GM10248 (cell line): ENCODE results near the gene ZSCAN31.

Experiments
- CTCF ChIA-PET: fragments of 300-600 bp; sonication (Branson Sonifier 250); formaldehyde crosslinking; extraction: SDS; loops from one replicate; lab custom pipeline; 2021; ENCODE audit warnings: antibody characterized with exemption; lab: Yijun Ruan, JAX
- POLR2A ChIA-PET: fragments of 350-650 bp; sonication (Branson Sonifier 250); formaldehyde crosslinking; extraction: SDS; loops from one replicate; lab custom pipeline; 2020; ENCODE audit warnings: antibody characterized with exemption; lab: Yijun Ruan, JAX
- DNase-seq: peaks from one replicate; pipeline ENCODE4 v3.0.0; 2012; ENCODE audit errors: extremely low spot score
- TF ChIP-seq, protein P1 (sequence below): IDR thresholded peaks from 2 replicates; pipeline ENCODE4 v1.5.1; 2012; ENCODE audit warnings: mild to moderate bottlenecking, low read depth; ENCODE audit errors: extremely low read depth, missing control alignments, control extremely low read depth

The ZSCAN31 gene

DNA sequence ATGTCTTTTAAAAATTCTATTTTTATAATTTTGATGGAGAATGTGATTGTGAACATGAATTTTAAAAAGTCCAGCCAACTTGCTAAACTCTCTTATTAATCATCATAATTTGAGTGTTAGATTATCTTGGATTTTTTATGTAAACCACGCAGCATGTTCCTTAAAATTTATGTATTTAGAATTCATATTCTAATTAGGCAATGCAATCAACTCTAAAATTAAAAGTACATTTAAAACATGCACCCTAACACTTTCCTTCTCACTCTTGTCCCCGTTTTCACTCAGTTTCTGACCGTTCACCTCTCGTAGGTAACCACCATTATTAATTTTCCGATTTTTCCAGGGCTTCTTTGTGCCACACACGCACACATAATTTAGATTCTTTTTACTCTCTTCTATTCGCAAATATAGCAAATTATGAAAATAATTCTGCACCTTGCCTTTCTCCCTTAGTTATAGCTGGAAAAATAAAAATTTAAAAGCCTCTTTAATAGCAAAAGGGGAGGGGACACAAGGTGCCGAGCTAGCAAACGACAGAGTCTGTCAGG lies 13.5 kb upstream of the ZSCAN31 start:
- no peak for DNase-seq
- CTCF ChIA-PET: interaction anchor here (0.9 to 1.1 kb wide), 3 partner anchors 9 to 661 kb away, joined by 3 read pairs; no protein-coding TSS in a partner anchor
- POLR2A ChIA-PET: interaction anchor here (0.5 kb wide), 1 partner anchor 304 kb away, joined by 3 read pairs; no protein-coding TSS in a partner anchor
- TF ChIP-seq, protein P1, sequence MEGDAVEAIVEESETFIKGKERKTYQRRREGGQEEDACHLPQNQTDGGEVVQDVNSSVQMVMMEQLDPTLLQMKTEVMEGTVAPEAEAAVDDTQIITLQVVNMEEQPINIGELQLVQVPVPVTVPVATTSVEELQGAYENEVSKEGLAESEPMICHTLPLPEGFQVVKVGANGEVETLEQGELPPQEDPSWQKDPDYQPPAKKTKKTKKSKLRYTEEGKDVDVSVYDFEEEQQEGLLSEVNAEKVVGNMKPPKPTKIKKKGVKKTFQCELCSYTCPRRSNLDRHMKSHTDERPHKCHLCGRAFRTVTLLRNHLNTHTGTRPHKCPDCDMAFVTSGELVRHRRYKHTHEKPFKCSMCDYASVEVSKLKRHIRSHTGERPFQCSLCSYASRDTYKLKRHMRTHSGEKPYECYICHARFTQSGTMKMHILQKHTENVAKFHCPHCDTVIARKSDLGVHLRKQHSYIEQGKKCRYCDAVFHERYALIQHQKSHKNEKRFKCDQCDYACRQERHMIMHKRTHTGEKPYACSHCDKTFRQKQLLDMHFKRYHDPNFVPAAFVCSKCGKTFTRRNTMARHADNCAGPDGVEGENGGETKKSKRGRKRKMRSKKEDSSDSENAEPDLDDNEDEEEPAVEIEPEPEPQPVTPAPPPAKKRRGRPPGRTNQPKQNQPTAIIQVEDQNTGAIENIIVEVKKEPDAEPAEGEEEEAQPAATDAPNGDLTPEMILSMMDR: no peak

GRCh38 chr6:28347119-28347518 lies 11.2 kb upstream of the ZSCAN31 start:
- CTCF ChIA-PET: interaction anchor here (1.0 to 1.5 kb wide), 3 partner anchors 9 to 59 kb away, joined by 3 to 11 read pairs (median 4); no protein-coding TSS in a partner anchor
- no peak for DNase-seq
- TF ChIP-seq, protein P1: no peak
- POLR2A ChIA-PET: no interaction called here

- POLR2A ChIA-PET: no interaction called here
- DNase-seq: no peak
- TF ChIP-seq, protein P1: no peak
- CTCF ChIA-PET: interaction anchor here (2.1 kb wide), 1 partner anchor 11 kb away, joined by 8 read pairs; no protein-coding TSS in a partner anchor
Observed at GRCh38 chr6:28345201-28345600, 9.3 kb upstream of the ZSCAN31 start.

DNA sequence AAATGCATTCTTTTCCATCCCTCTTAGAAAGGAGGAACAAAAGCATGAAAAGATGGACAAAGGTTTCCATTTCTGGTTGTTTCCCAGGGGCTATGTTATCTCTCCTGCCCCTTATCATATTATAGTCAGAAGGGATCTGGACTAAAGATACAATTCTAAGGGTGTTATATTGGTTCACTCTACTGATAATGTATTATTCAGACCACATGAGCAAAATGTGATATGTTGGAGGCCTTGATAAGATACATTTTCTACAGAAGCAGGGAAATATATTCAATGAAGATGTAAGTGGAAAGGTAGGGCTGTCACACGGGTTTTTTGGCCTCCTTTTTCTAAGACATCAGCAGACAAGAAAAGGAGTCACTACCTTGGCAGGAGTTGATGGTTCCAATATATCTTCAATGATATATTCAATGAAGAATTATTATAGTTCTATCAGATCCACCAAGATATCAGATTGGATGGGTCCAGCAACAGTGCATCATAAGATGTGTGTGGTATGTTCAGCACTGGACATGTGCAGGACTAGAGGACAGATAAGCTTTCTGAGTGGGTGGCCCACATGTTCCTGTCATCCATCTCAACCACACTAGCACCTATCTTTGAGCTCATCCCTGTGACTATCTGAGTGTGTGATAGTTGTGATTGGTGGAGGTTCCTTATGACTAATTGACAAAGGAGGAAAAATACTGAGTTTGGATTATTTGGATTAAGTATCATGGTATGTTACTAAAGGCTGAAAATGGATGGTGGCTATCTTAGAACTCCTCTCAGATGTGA lies 8.1 kb upstream of the ZSCAN31 start:
- ChIA-PET POLR2A (no interaction called here), CTCF (interaction anchor here (2.1 kb wide), 1 partner anchor 12 kb away, joined by 8 read pairs; no protein-coding TSS in a partner anchor)
- TF ChIP-seq, protein P1: no peak
- DNase-seq: no peak

- ChIA-PET CTCF (interaction anchor here (0.9 kb wide), 1 partner anchor 16 kb away, joined by 3 read pairs; no protein-coding TSS in a partner anchor), POLR2A (no interaction called here)
- TF ChIP-seq, protein P1: no peak
- DNase-seq: no peak
Observed at GRCh38 chr6:28340310-28341095, 4.6 kb upstream of the ZSCAN31 start.

DNA sequence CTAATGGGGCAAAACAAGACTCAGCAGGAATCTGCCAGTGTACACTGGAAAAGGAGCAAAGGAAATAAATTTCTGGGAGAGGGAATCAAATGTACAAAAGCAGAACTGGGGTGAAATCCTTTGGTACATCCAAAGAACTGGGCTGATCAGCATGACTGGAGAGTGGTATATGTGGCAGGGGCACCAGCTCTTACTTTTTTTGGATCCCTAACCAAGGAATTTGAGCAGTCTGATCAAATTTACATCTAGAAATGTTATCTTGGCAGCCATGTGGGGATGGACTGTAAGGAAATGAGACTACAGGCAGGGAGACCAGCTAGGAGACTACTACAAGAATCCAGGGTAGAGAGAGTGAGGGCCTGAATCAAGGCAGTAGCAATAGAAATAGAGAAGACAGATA lies 1.2 kb upstream of the ZSCAN31 start:
- no peak for DNase-seq
- POLR2A ChIA-PET: no interaction called here
- TF ChIP-seq, protein P1: no peak
- CTCF ChIA-PET: interaction anchor here (0.6 to 6.0 kb wide), 3 partner anchors 11 to 23 kb away, joined by 3 to 46 read pairs (median 4); no protein-coding TSS in a partner anchor
